H1 (cell line): Measurements from ENCODE around the gene KYNU. TPM values are rescaled to one million over a fixed set of nuclear protein-coding genes. Genes with fewer than 3 reads are reported as not detected.

Experiments used
- CTCF ChIA-PET: fragments of 300-600 bp; sonication (Branson Sonifier 250); formaldehyde crosslinking; loops from one replicate; lab custom pipeline; 2021; ENCODE audit not compliant: partially characterized antibody; lab: Charles Lee
- POLR2A ChIA-PET: fragments of 300-600 bp; sonication (Branson Sonifier 250); formaldehyde crosslinking; loops from one replicate; lab custom pipeline; 2021; ENCODE audit warnings: inconsistent platforms; ENCODE audit not compliant: partially characterized antibody; lab: Charles Lee
- DNase-seq, 2 experiments: peaks; one replicate each; pipeline versions ENCODE4 v3.0.0 to v3.0.0-alpha.2; 2010 to 2022; ENCODE audit warnings: low spot score in 2 of 2, low read depth in 1 of 2, mixed read lengths in 1 of 2
- FAIRE-seq: peaks from 2 replicates; lab custom pipeline; 2011; peaks lifted over from hg19 to GRCh38; lab: Jason Lieb, UNC
- H2AFZ ChIP-seq: 2 replicates; pipeline ENCODE4 v1.8.1; 2012; ENCODE audit warnings: low read length, inconsistent platforms
- H2AK5ac ChIP-seq: 2 replicates; pipeline ENCODE4 v1.6.1; 2013; ENCODE audit warnings: low read depth, low read length
- H2BK120ac ChIP-seq: replicated peaks from 2 replicates; pipeline ENCODE3; 2013; ENCODE audit warnings: low read depth, low read length, inconsistent platforms
- H2BK12ac ChIP-seq: 2 replicates; pipeline ENCODE4 v1.6.1; 2013; ENCODE audit warnings: low read depth, low read length
- H2BK15ac ChIP-seq: 2 replicates; pipeline ENCODE4 v1.6.1; 2013; ENCODE audit warnings: low read length
- H2BK20ac ChIP-seq: 2 replicates; pipeline ENCODE4 v1.6.1; 2013; ENCODE audit warnings: low read length
- H2BK5ac ChIP-seq: 2 replicates; pipeline ENCODE4 v1.6.1; 2013; ENCODE audit warnings: low read depth, low read length
- H3K14ac ChIP-seq: 2 replicates; pipeline ENCODE4 v1.6.1; 2013; ENCODE audit warnings: inconsistent platforms; ENCODE audit not compliant: insufficient read length
- H3K18ac ChIP-seq: 2 replicates; pipeline ENCODE4 v1.6.1; 2013; ENCODE audit warnings: low read length; ENCODE audit errors: extremely low read depth
- H3K23ac ChIP-seq: 2 replicates; pipeline ENCODE4 v1.6.1; 2013; ENCODE audit warnings: inconsistent platforms; ENCODE audit not compliant: insufficient read length
- H3K23me2 ChIP-seq: 2 replicates; pipeline ENCODE4 v1.6.1; 2013; ENCODE audit warnings: low read depth, low read length
- H3K27ac ChIP-seq: 2 replicates; pipeline ENCODE4 v1.6.1; 2011; ENCODE audit warnings: low read depth, low read length, inconsistent platforms
- H3K27me3 ChIP-seq, 4 experiments: replicated peaks in 1 of 4; 1 replicate in 1 of 4; 2 replicates in 3 of 4; pipeline versions ENCODE4 v1.6.1 to v1.8.1; 2011 to 2013; ENCODE audit warnings: low read length in 3 of 4, mild to moderate bottlenecking in 3 of 4, inconsistent platforms in 2 of 4, mixed read lengths in 2 of 4, moderate library complexity in 1 of 4; ENCODE audit not compliant: control insufficient read depth in 3 of 4, insufficient read depth in 3 of 4; ENCODE audit errors: extremely low read depth in 1 of 4
- H3K36me3 ChIP-seq, 4 experiments: 2 replicates each; pipeline versions ENCODE4 v1.6.1 to v1.8.1; 2011 to 2013; ENCODE audit warnings: mild to moderate bottlenecking in 4 of 4, low read length in 3 of 4, moderate library complexity in 2 of 4, control low read depth in 1 of 4, inconsistent platforms in 1 of 4; ENCODE audit not compliant: insufficient read depth in 4 of 4, control insufficient read depth in 2 of 4
- H3K4ac ChIP-seq: replicated peaks from 2 replicates; pipeline ENCODE3; 2013; ENCODE audit warnings: low read length, low read depth, mixed read lengths, inconsistent platforms; ENCODE audit not compliant: insufficient read length
- H3K4me1 ChIP-seq, 4 experiments: replicated peaks in 1 of 4; 1 replicate in 1 of 4; 2 replicates in 3 of 4; pipeline versions ENCODE4 v1.6.1 to v1.8.1; 2011 to 2013; ENCODE audit warnings: low read length in 3 of 4, inconsistent platforms in 2 of 4, mixed read lengths in 1 of 4; ENCODE audit not compliant: insufficient read depth in 4 of 4, control insufficient read depth in 3 of 4
- H3K4me2 ChIP-seq, 2 experiments: 2 replicates each; pipeline versions ENCODE4 v1.6.1 to v1.8.1; 2011 to 2013; ENCODE audit warnings: low read depth in 2 of 2, low read length in 2 of 2, control low read depth in 1 of 2, inconsistent platforms in 1 of 2, mild to moderate bottlenecking in 1 of 2; ENCODE audit not compliant: insufficient read depth in 1 of 2
- H3K4me3 ChIP-seq, 4 experiments: fragments of 200-600, 300-600 bp in 1 of 4; sonication (generic), shearing (Covaris generic), sonication (Bioruptor Twin) in 1 of 4; 2 replicates each; pipeline versions ENCODE4 v1.5.1 to v1.8.1; 2011 to 2016; ENCODE audit warnings: low read length in 4 of 4, low read depth in 3 of 4, control low read depth in 2 of 4, inconsistent platforms in 2 of 4, mild to moderate bottlenecking in 2 of 4, mixed read lengths in 1 of 4, moderate library complexity in 1 of 4; ENCODE audit not compliant: insufficient read depth in 2 of 4; ENCODE audit errors: extremely low read depth in 1 of 4
- H3K56ac ChIP-seq: replicated peaks from 2 replicates; pipeline ENCODE3; 2013; ENCODE audit warnings: low read depth, mild to moderate bottlenecking, mixed read lengths, low read length, inconsistent platforms; ENCODE audit not compliant: insufficient read length
- H3K79me1 ChIP-seq: 2 replicates; pipeline ENCODE4 v1.6.1; 2013; ENCODE audit warnings: low read depth, low read length, control low read depth
- H3K79me2 ChIP-seq, 2 experiments: 2 replicates each; pipeline versions ENCODE4 v1.6.1 to v1.8.1; 2012 to 2013; ENCODE audit warnings: low read length in 2 of 2, mild to moderate bottlenecking in 2 of 2, inconsistent platforms in 1 of 2; ENCODE audit not compliant: insufficient read depth in 2 of 2, control insufficient read depth in 1 of 2
- H3K9ac ChIP-seq, 4 experiments: replicated peaks in 1 of 4; 1 replicate in 1 of 4; 2 replicates in 3 of 4; pipeline versions ENCODE4 v1.6.1 to v1.8.1; 2011 to 2013; ENCODE audit warnings: low read depth in 3 of 4, low read length in 3 of 4, control low read depth in 2 of 4, mild to moderate bottlenecking in 2 of 4, moderate library complexity in 2 of 4, inconsistent platforms in 1 of 4; ENCODE audit errors: extremely low read depth in 1 of 4
- H3K9me3 ChIP-seq, 2 experiments: 2 replicates each; pipeline versions ENCODE4 v1.6.1 to v1.8.1; 2012 to 2013; ENCODE audit warnings: mild to moderate bottlenecking in 2 of 2, moderate library complexity in 2 of 2, control low read depth in 1 of 2, inconsistent platforms in 1 of 2, low read depth in 1 of 2, low read length in 1 of 2, mixed read lengths in 1 of 2; ENCODE audit not compliant: insufficient read depth in 2 of 2
- H4K20me1 ChIP-seq, 2 experiments: replicated peaks in 1 of 2; 2 replicates each; pipeline versions ENCODE3 to v1.8.1; 2011 to 2013; ENCODE audit warnings: inconsistent platforms in 2 of 2, low read length in 2 of 2, mild to moderate bottlenecking in 1 of 2; ENCODE audit not compliant: insufficient read depth in 2 of 2, control insufficient read depth in 1 of 2
- H4K5ac ChIP-seq: 2 replicates; pipeline ENCODE4 v1.6.1; 2013; ENCODE audit warnings: low read length, low read depth, mixed read lengths, inconsistent platforms; ENCODE audit not compliant: insufficient read length
- H4K8ac ChIP-seq: 2 replicates; pipeline ENCODE4 v1.8.0; 2013; ENCODE audit warnings: mild to moderate bottlenecking, moderate library complexity, low read length, inconsistent platforms; ENCODE audit not compliant: insufficient read depth; ENCODE audit errors: extremely low read depth
- H4K91ac ChIP-seq: replicated peaks from 2 replicates; pipeline ENCODE3; 2013; ENCODE audit warnings: low read length, mixed read lengths, inconsistent platforms; ENCODE audit not compliant: insufficient read length
- CEBPB ChIP-seq: IDR thresholded peaks from 2 replicates; pipeline ENCODE4 v1.6.1; 2012; ENCODE audit warnings: low read depth, low read length
- CTCF ChIP-seq, 3 experiments: IDR thresholded peaks; 1 replicate in 2 of 3; 2 replicates in 1 of 3; pipeline versions ENCODE4 v1.5.1 to v1.6.1; 2011; ENCODE audit warnings: low read length in 3 of 3, mild to moderate bottlenecking in 3 of 3, inconsistent platforms in 2 of 3, low read depth in 1 of 3, moderate library complexity in 1 of 3; ENCODE audit not compliant: insufficient read depth in 1 of 3; ENCODE audit errors: control extremely low read depth in 1 of 3
- WGBS, 2 experiments: shearing (Covaris generic) in 1 of 2; methylation state at CpG; one replicate each; pipeline versions ENCODE4 v1.1.6 to v1.1.7; 2013 to 2015; ENCODE audit warnings: low lambda C conversion rate in 2 of 2, mixed read lengths in 2 of 2, inconsistent platforms in 1 of 2, low coverage in 1 of 2, missing lambda C conversion rate in 1 of 2; ENCODE audit not compliant: insufficient replicate concordance in 2 of 2, insufficient coverage in 1 of 2, insufficient read length in 1 of 2; ENCODE audit errors: extremely low coverage in 1 of 2, missing lambda C conversion rate in 1 of 2; 5-methylcytosine and 5-hydroxymethylcytosine counted together
- polyA plus RNA-seq, 7 experiments: library from polyadenylated mRNA; depleted of rRNA in 3 of 7; stranded (reverse) in 5 of 7; unstranded in 2 of 7; fragments of >200 nt in 5 of 7; fragments of 200-250 nt in 2 of 7; gene quantifications; 1 replicate in 5 of 7; 2 replicates in 1 of 7; 4 replicates in 1 of 7; pipeline versions ENCODE4 v1.2.1 to v1.2.3, GENCODE V29; 2011 to 2013; ENCODE audit warnings: missing spikeins in 2 of 7, mixed read lengths in 2 of 7
- total RNA-seq: library from RNA; stranded (reverse); fragmentation: NEBNext Ultra II Directional; extraction: Animal tissue kit (Norgen Biotek cat#: 25700); gene quantifications from 2 replicates; pipeline ENCODE4 v1.2.1, GENCODE V29; 2021

KYNU gene
- total and polyA plus RNA-seq, 2 of the 8 experiments (the other 6 are each of a cell fraction or from before 2014, with no cell fraction given) = 0.09 to 0.13 TPM

GRCh38 chr2:142901780-142902179 is 24.3 kb downstream of the KYNU start:
- Histone ChIP-seq H4K8ac (no peak overlapping the region), H3K56ac (no peak overlapping the region), H3K23me2 (no peaks in the 10 kb centered on the region), H3K27ac (no peak overlapping the region), H2BK120ac (no peak overlapping the region), H3K23ac (no peak overlapping the region), H3K18ac (no peak overlapping the region), H3K9me3 (no peaks in the 10 kb centered on the region), H3K79me1 (no peaks in the 10 kb centered on the region), H3K4ac (no peak overlapping the region), H3K79me2 (no peaks in the 10 kb centered on the region), H3K14ac (no peak overlapping the region), H3K4me3 (no peak overlapping the region), H3K9ac (no peak overlapping the region), H2AFZ (no peak overlapping the region), H2BK12ac (no peak overlapping the region), H2AK5ac (no peak overlapping the region), H3K4me2 (no peak overlapping the region), H2BK5ac (no peak overlapping the region), H3K36me3 (no peaks in the 10 kb centered on the region), H2BK20ac (no peak overlapping the region), H3K4me1 (no peaks in the 10 kb centered on the region), H4K20me1 (no peaks in the 10 kb centered on the region), H4K5ac (no peak overlapping the region), H3K27me3 (no peaks in the 10 kb centered on the region), H4K91ac (no peak overlapping the region), H2BK15ac (no peak overlapping the region)
- no peak for DNase-seq
- CTCF ChIA-PET = no interaction called here
- POLR2A ChIA-PET = no interaction called here
- 97% methylated on average over 6 of the region's 6 CpGs; no CpG with 5 or more reads in 1 of the 2 experiments for WGBS, 2 experiments
- no peak for FAIRE-seq
- TF ChIP-seq CEBPB (peak; percentile 28; the same call in 1 of the 2 replicates), CTCF (IDR thresholded peaks at IDR 0.05; ENCODE audit: control extremely low read depth in 1 of 3, insufficient read depth in 1 of 3, low read depth in 1 of 3, low read length in 3 of 3) (no peak)
